Activated CD4-positive, alpha-beta T cell treated with anti-CD3 and anti-CD28 coated beads, Interleukin-2, amount 50 U/mL, for 4 hours (primary cell): ENCODE measurements around the gene FNIP2.
"Not testable (repeated sequence)": the region's sequence is repeated elsewhere in the genome, so short reads cannot be mapped to it uniquely, and the experiment has no call there.

ENCODE experiments used
- DNase-seq, 2 experiments: peaks; one replicate each; pipeline ENCODE4 v3.0.0-alpha.2; 2020

Gene FNIP2

DNA sequence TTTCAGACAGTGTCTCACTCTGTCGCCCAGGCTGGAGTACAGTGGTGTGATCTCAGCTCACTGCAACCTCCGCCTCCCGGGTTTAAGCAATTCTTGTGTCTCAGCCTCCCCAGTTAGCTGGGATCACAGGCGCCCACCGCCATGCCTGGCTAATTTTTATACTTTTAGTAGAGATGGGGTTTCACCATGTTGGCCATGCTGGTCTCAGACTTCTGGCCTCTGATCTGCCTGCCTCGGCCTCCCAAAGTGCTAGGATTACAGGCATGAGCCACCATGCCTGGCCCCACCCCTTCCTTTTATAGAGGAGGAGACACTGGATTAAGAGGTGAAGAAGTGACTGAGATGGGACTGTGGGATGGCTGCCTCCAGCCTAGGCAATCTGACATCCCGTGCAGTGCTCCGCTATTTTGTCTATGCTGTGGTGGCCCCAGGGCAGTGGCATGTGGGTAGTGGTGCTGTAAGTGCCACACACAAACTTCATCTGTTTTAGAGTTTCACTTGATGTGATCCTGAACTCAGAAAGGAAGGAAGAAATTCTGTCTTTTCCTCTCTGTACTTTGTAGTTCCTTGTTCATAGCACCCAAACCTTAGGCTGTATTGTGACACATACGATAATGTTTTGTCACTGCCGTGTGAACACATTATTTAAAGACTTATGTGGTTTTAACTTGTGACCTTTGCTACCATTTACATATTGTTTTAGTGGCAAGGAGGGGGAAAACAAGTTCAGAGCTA, 48.9 kb downstream of the FNIP2 start:
- DNase-seq, result no peak

DNA sequence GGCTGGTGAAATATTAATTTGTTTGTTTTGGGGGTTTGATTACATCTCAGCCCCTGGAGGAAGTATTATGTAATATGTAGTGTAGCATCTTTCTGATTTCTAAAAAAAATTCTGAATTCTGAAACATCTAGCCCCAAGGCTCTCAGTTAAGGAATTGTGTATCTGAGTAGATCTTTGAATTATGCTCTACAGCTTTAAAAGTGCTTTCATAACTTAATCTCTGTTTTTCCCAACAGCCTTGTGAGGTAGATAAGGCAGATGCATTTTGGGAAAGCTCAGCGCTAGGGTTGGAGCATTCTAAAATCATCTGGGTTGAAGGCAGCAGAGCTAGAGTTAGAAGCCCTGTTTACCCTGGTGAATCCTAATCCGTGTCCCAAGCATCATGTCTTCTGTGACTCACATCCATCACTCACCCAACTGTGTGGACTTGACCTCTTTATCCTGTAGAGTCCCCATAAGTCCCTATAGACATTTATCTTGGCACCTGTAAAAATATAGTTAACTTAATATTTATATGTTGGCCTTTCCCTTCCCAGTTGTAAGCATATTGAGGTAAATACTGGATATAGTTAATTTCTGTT, 49.8 kb downstream of the FNIP2 start:
- DNase-seq, result no peak

DNA sequence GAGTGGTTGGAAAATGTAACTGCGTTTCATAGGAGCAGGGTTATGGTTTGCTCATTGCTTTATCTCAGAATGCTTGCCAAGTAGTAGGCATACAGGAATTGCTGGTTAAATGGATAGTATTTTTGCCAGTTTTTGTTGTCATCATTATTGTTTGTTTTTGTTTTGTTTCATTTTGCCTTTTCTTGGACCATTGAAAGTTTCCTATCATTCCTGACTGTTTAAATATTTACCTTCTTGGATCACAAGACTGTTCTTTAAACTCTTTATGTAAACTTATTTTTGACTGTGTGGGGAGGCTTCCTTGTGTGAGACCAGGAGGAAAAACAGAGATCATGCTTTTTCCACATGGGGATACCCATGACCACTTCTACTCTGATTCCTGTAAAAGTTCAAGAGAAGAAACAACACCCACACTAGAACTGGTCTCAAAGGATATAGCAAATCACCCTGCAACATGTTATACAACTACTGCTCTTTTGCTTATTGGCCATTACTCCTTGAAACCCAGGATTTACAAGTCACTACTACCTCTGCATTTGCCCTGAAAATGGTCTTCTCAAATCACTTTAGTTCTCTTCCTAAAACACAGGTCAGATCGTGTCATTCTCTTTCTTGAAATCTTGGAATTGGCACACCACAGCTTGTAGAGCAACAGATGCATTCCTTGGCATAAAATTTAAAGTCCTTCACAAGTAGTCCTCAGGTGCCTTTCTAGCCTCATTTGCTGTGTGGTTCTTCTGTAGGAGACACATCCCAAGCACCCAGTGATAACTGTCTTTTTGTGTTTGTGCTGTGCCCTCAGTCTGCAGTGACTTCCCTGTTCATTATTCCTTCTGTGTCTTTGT, 51.3 kb downstream of the FNIP2 start:
- DNase-seq, result no peak

DNA sequence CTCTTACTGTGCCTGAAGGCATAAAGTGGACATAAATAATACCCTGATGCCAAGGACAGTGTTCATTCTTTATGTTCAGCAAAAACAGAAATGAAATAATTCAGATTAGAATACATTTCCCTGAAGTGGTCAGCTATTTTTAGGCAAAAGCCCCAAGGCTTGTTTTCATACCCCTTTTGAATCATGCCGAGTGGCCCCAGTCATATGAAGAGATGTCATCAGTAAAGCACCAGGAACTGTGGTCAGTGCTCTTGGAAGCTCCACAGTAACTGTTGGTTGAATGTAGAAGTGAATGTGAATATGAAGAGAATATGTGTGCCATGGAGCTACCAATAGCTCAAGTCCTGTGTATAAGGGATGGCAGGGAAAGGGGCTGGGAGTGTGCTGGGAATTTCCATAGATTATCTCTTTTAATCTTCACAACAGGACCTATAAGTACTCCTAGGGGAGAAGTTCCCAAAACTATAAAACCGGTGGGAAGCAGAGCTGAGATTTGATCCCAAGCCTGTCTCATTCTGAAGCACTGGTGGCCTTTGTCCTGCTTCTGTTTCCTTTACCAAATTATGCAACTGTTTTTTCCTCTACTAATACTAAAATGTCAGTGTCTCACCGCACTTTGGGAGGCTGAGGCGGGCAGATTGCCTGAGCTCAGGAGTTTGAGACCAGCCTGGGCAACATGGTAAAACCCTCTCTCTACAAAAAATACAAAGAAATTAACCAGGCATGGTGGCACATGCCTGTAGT, 52.6 kb downstream of the FNIP2 start:
- DNase-seq, result no peak

DNA sequence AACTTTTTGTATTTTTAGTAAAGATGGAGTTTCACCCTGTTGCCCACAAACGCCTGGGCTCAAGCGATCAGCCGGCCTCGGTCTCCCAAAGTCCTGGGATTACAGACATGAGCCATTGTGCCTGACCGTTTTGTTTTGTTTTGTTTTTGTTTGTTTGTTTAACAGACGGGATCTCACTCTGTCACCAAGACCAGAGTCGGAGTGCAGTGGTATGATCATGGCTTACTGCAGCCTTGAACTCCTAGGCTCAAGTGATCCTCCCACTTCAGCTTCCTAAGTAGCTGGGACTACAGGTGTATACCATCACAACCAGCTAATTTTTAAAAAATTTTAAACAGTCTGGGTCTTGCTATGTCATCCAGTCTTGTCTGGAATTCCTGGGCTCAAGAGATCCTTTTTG, 53.5 kb downstream of the FNIP2 start:
- DNase-seq, result no peak

DNA sequence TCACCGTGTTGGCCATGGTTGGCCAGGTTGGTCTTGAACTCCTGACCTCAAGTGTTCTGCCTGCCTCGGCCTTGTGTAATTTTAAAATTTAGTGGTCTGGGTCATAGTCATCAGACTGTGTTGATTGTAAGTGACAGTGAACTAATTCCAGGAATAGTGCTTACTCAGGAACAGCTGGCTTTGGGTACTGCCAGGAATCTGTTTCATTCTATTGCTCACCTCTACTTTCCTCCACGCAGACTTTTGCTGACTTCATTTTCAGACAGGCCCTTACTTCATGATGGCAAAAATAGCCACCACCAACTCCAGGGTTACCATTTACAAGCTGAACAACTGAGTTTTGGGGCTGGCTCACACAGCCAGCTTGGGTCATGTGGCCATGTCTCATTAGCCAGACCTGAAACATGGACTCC, 54.6 kb downstream of the FNIP2 start:
- DNase-seq, result no peak

DNA sequence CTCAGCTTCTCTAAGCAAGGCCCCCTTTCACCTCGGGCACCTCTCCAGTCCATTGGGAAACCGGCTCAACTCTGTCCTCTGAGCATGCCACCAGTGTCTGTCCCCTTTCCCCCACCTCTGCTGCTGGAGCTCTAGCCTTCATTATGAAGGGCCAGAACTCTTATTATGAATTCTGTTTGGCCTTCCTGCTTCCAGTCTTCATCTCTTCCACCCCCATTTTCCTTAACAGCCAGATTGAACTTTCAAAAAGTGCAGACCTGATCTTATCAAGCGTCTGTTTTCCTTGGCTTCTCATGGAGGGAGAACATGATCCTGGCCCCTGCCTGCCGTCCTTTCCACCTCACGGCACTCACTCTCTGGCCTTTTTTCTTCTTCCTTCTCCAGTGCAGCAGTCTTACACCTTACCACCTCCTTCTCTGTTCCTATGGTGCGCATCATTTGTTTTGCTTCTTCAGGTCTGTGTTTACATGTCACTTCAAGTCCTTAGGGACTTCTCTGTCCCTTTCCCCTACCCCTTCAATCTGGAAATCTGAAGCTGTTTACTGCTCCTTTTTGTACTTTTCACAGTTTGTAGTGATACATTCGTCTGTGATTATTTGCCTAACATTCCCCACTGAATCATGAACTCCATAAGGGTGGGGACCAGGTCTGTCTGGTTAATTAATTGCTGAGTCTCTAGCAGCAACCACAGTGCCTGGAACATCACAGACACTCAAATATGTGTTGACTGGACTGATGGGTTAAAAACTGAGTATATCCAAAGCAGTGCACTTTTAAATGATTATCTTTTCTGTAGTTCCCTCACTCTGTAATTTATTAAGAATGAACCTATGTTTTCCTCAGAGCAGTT, 55.8 kb downstream of the FNIP2 start:
- no peak for DNase-seq

DNA sequence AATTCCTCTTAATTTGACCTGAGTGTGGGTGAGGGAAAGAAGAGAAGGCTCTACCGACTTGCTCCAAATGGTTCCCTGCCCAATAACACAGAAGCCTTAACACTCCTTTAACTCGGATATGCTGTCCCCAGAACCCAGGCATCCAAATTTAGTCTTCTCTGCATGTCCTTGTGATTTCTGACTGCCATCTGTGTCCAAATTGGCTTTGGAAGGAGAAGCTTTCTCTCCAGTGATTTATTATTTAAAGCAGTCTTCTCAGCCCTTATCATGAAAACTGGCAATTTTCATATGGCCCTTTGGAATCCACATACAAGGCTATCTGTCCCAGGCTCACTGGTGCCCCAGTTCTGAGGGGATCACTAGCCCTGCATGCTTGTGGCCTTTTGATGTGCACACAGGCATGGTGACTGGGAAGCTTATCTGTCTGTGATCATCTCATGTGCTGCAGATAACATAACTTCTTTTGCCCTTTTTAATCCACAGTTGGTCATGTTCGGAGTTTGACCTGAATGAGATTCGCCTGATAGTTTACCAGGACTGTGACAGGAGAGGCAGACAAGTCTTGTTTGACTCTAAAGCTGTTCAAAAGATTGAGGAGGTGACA, 56.7 kb downstream of the FNIP2 start:
- no peak for DNase-seq

DNA sequence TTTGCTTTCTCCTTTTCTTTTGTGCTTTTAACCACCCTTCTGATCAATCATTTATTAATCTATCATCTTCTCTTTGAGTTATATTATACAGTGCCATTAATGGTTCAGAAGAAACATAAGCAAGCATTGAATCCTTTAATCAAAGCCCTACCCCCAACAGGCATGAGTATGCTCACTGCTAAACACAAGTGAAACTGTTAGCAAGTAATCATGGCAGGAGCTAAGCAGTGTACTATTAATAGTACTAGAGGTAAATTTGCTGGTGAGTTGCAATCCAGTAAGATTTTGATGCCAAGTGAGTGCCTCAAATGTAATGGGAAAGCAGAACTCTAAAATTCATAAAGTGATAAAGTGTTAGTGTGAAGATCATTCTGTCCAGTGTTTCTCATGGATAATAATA, 57.2 kb downstream of the FNIP2 start:
- no peak for DNase-seq

DNA sequence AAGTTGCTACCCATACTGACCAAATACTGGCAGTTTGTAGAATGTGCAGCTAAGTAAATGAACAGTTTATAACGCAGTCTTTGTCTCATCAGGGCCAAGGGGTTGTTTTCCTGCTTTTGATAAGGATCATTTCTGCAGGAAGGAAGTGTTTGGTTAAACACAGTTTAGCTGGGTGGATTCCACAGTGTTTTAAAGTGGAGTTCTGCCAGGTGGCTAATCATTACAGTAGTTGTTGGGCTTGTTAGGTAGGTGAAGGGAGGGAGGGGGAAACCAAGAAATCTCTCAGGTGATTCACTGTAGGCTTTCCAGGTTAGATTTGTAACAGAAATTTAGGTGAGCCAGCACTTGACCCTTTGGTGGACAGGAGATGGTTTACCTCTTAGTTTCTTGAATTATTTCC, 58.1 kb downstream of the FNIP2 start:
- no peak for DNase-seq

DNA sequence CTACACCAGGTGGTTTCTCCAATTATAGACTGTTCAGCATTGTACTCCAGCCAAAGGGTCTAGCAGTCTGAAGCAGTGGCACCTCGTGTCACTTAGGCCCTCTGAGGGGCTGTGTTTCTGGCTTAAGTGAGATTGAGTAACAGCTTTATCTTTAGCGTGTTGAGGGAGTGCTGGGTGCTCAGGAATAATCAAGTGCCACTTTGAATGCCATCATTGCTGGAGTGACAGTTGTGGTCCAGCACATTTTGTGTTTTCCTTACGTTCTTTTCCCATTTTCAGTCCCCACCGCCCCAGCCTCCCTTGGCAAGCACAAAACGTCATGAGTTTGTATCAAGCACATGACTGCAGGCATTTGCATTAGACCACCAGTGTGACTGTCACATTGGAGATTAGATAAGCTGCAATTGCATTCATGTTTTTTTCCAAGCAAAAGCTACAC, 58.7 kb downstream of the FNIP2 start:
- no peak for DNase-seq

DNA sequence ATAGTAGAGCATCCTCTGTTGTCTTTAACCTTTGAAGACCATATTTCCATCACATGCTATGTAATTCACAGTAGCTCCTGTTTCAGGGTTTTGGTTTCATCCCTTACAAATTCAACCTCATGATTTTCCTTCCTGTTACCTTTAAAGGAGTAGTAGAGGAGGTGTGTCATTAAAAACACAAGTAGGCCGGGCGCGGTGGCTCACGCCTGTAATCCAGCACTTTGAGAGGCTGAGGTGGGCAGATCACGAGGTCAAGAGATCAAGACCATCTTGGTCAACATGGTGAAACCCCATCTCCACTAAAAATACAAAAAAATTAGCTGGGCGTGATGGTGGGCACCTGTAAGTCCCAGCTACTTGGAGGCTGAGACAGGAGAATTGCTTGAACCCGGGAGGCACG, 59.3 kb downstream of the FNIP2 start:
- not testable (repeated sequence) for DNase-seq

DNA sequence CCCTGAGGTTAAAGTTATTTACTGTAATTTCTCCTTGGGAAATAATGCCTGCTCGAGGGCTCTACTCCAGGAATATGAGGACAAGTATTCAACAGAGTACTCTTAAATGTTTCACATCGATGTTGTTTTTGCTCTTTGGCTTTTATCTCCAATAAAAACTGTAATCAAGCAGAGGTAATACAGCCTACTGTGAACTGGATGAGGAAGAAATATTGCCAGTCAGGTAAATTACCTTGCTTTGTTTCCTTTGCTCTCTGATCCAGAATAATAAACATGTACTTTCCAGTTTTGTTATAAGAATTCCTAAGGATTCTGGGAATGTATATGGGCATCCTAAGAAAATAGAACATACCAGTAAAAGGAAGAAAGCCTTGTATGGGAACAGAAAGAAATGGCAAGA, 60.4 kb downstream of the FNIP2 start:
- no peak for DNase-seq

DNA sequence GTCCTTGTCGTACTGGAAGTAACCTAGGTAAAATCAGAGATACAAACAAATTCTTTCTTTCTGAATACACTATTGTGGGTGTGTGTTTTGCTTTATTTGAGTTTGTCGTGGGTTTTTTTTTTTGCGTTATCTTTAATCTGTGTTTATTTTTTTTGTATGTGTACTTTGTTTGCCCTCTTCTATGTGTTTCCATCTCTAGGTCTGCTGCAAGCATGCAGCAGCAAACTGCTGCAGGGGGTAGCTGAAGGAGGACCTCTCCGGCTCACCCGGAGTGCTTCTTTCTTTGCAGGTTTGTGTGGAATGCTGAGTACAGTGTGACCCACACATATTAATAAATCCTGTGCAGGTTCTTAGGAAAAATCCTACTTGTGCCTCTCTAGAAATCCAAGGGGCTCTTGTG, 64.8 kb downstream of the FNIP2 start:
- no peak for DNase-seq

DNA sequence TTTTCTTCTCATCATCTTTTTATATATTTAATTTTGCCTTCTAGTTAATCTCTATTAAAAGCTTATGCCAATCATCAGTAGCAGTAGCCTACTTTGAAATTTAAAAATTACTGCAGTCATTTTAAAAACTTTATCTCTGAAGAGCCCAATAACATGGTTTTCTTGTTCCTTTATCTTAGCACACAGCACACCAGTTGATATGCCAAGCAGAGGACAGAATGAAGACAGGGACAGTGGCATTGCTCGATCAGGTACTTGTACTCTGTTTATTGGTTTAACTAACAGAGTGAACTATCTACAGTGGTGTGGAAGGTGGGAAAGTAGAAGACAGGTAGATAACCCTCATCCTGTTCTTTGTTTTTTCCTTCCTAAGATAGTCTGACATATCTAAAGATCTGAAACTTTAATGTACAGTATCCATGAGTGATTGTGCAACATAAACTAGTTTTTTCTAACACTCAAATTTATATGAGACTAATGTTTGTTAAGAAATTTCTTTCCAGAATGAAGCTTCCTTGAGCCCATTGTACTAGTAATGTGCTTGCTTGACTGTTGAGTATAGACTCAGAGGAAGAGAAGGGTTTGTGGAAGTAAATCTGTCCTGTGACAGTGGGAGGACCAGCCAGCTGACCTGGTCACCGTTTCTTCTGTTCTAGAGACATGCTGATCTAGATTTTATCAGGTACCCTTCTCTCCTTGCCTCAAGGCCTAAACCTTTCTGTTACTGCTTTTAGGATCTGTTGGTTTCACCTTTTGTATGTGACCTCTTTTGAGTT, 66.6 kb downstream of the FNIP2 start:
- no peak for DNase-seq

DNA sequence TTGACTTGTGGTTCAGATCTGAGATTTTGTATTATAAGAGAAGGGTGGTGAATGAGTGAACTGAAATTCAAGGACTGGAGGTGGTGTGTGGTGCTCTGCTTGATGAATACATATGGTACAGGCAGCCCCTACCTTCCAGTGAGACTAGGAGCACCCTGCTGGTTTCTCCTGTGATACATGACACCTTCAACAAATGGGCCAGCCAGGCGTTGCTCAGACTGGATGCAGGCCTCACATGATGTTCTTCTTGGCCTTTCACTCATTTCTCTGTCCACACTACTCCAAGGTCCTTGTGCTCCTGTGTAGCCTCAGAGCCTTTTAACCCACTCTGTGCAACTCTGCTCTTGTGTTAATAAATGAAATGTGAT, 67.2 kb downstream of the FNIP2 start:
- no peak for DNase-seq

DNA sequence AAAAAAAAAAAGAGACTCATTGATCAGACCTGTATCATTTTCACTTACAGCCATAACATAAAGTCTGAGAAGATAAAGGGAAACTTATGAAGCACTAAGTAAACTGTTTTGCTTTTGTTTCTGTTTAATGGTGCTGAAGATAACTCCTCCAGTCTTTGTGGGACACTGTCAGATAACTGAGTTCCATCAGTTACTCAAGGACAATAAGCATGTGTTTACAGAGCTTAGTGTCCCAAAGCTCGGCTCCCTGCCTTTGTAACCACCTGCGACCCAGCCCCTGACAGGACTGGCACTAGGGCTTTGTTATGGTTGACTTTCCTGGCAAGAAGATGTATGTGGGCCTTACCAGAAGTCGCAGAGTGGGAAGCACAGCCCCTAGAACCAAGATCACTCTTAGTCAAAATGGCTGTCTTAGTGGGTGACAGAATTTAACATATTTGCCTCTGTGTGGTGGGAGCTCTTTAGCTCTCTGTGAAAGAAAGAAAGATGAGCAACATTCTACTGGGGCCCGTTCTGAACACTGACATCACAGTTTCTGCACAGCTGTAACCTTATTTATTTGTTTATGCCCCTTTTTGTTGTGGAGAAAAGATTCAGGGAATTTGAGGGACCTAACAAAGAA, 68.1 kb downstream of the FNIP2 start:
- DNase-seq, result no peak

DNA sequence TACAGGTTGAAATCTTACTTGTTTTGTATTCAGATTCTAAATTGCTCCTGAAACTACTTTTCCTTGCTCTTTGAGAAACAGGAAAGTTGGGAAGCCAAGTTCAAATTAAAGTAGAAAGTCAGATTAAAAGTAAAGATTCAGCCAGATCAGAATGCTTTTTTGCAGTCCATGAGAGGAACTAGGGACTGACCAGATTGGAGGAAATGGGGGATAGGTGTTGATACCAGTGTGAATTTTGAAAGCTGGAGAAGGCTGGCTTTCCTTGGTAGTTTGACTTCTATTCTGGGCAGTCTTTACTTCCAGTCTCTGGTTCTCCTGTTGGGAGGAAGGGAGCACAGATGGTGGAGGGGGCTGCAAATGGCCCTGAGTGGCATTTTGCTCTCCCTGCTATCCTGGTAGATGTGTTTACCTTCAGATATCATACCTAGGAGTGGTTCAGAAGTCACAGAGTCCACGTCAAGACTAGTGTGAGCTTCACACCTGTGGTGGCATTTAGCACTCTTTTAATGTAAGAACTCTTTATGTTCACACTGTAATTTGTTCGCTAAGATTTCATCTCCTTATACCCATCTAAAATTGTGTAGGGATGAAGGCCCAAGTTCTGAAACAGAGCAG, 68.8 kb downstream of the FNIP2 start:
- DNase-seq, result no peak

DNA sequence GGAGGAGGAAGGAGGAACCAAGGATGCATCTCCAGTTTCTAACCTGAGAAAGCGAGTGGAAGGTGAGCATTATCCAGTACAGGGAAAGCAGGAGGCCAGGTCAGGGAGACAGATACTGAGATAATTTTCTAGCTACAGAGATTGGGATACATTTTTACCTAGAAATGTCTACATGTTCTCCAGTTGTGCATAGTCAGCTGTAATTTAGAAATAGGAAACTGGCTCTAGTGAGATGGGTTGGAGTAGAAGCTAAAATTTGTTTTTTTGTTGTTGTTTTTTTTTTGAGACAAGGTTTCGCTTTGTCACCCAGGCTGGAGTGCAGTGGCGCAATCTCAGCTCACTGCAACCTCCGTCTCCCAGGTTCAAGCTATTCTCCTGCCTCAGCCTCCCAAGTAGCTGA, 71.3 kb downstream of the FNIP2 start:
- DNase-seq, result no peak

DNA sequence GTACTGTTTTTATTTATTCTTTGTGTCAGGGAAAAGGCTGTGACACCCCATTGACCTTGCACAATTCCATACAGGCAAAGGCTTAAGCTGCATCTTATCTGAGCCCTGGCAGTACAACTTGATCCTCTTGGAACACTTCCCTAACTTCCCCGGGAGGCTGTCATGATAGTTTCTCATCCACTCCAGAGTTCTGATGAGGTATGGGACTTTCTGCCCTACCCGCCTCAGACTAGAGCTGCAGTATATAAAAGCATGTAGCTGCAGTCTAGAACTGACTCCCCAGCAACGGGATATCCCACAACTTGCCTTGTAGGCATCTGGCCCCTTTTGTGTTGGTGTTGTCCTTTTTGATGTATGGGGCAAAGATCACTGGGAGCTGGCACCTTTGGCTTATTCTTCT, 72.7 kb downstream of the FNIP2 start:
- DNase-seq, result no peak
